ENCODE measurements around the gene TUBAL3. TPM values are rescaled to one million over a fixed set of nuclear protein-coding genes. Genes with fewer than 3 reads are reported as not detected.

TUBAL3 gene
- total and polyA plus RNA-seq, 8 donors: 0.08 to 0.14 (median 0.09) TPM; not detected in 5

DNA sequence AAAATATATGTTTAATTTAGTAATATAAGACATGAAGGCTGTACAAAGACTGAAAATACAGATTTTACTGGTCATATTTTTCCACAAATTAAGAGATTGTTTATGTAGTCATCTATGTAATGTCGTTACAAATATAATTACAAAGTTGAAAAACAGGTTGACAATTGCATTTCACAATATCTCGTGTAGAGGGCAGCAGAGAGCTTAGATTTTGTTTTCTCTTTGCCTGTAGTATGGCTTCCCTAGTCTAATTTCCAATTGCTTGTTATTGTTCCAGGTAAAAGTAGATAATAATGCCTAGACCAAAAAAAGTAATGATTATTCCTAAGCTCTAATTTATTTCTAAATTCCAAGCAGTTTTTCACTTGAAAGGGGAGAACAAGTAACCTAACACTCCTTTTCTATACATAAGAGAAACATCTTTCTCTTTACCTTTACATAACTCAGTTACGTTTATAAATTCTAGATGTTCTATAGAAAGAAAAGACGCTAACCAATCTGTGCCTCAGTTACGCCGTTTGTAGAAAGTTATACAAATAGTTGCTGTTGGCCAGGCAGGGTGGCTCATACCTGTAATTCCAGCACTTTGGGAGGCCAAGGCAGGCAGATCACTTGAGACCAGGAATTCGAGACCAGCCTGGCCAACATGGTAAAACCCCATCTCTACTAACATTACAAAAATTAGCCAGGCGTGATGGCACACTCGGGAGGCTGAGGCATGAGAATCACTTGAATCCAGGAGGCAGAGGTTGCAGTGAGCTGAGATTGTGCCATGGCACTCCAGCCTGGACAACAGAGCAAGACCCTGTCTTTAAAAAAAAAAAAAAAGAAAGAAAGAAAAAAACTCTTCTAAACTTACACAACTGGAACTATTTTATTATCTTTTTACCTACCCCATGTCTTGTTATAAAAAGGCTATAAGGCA, 37.7 kb upstream of the TUBAL3 start:
- intact Hi-C loops (cut with DNase I): loop anchor here in 2 of 3 donors (5.0 kb wide), 2 partner anchors 175 to 180 kb away; no protein-coding TSS in a partner anchor
- H3K4me3 ChIP-seq: no peak overlapping the region
- H3K36me3 ChIP-seq: no peaks in the 10 kb centered on the region
- DNase-seq (peak in 2 of 6 donors; percentile 21 to 37), ATAC-seq (peak in 3 of 4 donors; percentile 27 to 44 (median 36)), FAIRE-seq (no peak)
- no peaks in the 10 kb centered on the region for H3K9me3 ChIP-seq
- TF ChIP-seq, protein P1, sequence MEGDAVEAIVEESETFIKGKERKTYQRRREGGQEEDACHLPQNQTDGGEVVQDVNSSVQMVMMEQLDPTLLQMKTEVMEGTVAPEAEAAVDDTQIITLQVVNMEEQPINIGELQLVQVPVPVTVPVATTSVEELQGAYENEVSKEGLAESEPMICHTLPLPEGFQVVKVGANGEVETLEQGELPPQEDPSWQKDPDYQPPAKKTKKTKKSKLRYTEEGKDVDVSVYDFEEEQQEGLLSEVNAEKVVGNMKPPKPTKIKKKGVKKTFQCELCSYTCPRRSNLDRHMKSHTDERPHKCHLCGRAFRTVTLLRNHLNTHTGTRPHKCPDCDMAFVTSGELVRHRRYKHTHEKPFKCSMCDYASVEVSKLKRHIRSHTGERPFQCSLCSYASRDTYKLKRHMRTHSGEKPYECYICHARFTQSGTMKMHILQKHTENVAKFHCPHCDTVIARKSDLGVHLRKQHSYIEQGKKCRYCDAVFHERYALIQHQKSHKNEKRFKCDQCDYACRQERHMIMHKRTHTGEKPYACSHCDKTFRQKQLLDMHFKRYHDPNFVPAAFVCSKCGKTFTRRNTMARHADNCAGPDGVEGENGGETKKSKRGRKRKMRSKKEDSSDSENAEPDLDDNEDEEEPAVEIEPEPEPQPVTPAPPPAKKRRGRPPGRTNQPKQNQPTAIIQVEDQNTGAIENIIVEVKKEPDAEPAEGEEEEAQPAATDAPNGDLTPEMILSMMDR (IDR thresholded peaks at IDR 0.05): peak; percentile 33 to 72 (median 64)
- no peaks in the 10 kb centered on the region for H3K27me3 ChIP-seq
- no peak overlapping the region for H3K27ac ChIP-seq
- H3K4me1 ChIP-seq: peaks cover 10 to 15% (median 14%) of the 10 kb centered on the region in 3 donors
- 43 to 48% methylated on average over 9 of the region's 9 CpGs for WGBS, 2 donors

DNA sequence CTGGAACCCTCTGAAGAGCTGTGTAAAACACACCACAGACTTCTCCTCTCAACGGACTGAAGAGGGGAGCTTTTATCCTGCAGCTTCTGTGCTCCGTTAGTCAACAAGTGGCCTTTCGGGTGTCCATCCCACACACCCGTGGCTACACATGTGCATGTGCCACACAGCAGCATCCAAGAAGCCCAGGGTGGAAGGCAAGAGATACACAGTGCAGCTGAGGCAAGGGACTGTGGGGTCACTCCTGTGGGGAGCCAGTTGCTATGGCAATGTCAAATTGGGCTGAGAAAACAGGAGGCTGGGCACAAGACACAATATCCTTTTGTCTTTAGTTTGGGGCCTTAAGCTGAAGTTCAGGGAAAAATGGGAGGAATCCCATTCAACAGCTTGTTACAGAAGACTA, 36.5 kb upstream of the TUBAL3 start:
- no peak for ATAC-seq
- intact Hi-C loops (cut with DNase I): loop anchor here in 2 of 3 donors (5.0 kb wide), 2 partner anchors 176 to 181 kb away; no protein-coding TSS in a partner anchor
- TF ChIP-seq, protein P1 (IDR thresholded peaks at IDR 0.05): no peak
- no peak overlapping the region for H3K27ac ChIP-seq
- H3K9me3 ChIP-seq: no peaks in the 10 kb centered on the region
- H3K4me3 ChIP-seq: no peak overlapping the region
- WGBS, 2 donors: 80 to 85% methylated on average over 4 of the region's 4 CpGs
- no peak for FAIRE-seq
- no peaks in the 10 kb centered on the region for H3K27me3 ChIP-seq
- H3K4me1 ChIP-seq: peaks cover 18 to 25% (median 22%) of the 10 kb centered on the region in 3 donors
- no peaks in the 10 kb centered on the region for H3K36me3 ChIP-seq
- no peak for DNase-seq

DNA sequence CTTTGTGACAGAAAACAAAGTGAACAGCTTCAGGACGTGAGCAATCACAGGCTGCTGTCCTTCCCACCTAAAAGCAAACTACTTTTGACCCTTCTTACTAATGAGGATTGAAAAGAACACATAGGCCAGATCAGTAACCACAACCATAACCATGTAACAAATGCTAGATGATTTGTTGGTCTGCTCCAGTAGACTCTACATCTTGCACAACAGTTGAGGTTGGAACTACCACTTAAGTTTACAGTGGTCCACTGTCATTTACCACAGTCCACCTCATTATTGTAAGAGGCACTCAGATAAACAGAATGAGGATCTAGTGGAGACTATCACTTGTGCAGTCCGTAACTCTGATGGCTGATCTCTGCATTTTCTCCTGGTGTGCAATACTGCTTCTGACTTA, 35.6 kb upstream of the TUBAL3 start:
- WGBS, 2 donors: 80 to 88% methylated on average over 2 of the region's 2 CpGs
- no peaks in the 10 kb centered on the region for H3K27me3 ChIP-seq
- no peak for ATAC-seq
- no peak for FAIRE-seq
- no peaks in the 10 kb centered on the region for H3K36me3 ChIP-seq
- peaks cover 13 to 16% (median 13%) of the 10 kb centered on the region in 3 donors for H3K4me1 ChIP-seq
- intact Hi-C loops (cut with DNase I): loop anchor here in 2 of 3 donors (5.0 kb wide), 2 partner anchors 177 to 182 kb away; no protein-coding TSS in a partner anchor
- H3K9me3 ChIP-seq: no peaks in the 10 kb centered on the region
- no peak for DNase-seq
- H3K27ac ChIP-seq: no peak overlapping the region
- no peak overlapping the region for H3K4me3 ChIP-seq
- TF ChIP-seq, protein P1 (IDR thresholded peaks at IDR 0.05): no peak

DNA sequence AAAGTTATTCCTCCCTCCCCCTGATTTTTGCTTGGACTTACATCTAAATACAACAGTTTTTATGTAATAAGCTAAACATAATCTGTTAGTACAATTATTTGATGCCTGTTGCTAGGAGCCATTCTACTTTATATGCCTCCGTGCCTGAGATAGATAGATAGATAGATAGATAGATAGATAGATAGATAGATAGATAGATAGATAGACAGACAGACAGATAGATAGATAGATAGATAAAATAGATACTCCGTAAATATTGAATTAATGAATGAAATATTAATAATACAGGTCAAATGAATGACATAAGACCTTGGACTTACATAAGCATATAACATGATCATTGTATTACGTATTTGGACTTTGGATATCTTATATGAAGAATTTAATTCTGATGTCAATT, 30.7 kb upstream of the TUBAL3 start:
- no peak for DNase-seq

More for the DNA sequence above, 30.7 kb upstream of the TUBAL3 start:
- no peaks in the 10 kb centered on the region for H3K27me3 ChIP-seq
- FAIRE-seq: no peak
- TF ChIP-seq, protein P1 (IDR thresholded peaks at IDR 0.05): no peak
- H3K27ac ChIP-seq: no peak overlapping the region
- H3K9me3 ChIP-seq: no peaks in the 10 kb centered on the region
- ATAC-seq: no peak
- intact Hi-C loops (cut with DNase I): no loop called here
- peaks cover 11 to 14% (median 13%) of the 10 kb centered on the region in 3 donors for H3K4me1 ChIP-seq
- no peaks in the 10 kb centered on the region for H3K36me3 ChIP-seq
- WGBS, 2 donors: 74 to 76% methylated on average over 3 of the region's 3 CpGs
- H3K4me3 ChIP-seq: no peak overlapping the region
